Calu3 (cell line): Measurements from ENCODE around the gene ACCS. TPM values are rescaled to one million over a fixed set of nuclear protein-coding genes. Genes with fewer than 3 reads are reported as not detected.
A peak's percentile ranks its signal among the peaks of the same experiment; 100 is the strongest.

ENCODE experiments used
- BruUV-seq: library from RNA; stranded (reverse); fragments of 400-500 nt; replicated peaks from 2 replicates; lab custom pipeline; 2021; lab: Mats Ljungman, UMichigan
- CTCF ChIA-PET: fragments of 300-600 bp; sonication (Branson Sonifier 250); formaldehyde crosslinking; loops from one replicate; lab custom pipeline; 2022; ENCODE audit warnings: antibody characterized with exemption; lab: Charles Lee
- DNase-seq: peaks from one replicate; pipeline ENCODE4 v3.0.0; 2022
- H3K27ac Mint-ChIP-seq: one replicate; pipeline ENCODE4 v1.8.0; 2022; ENCODE audit warnings: mixed read lengths; ENCODE audit not compliant: unreplicated experiment
- H3K27me3 Mint-ChIP-seq: one replicate; pipeline ENCODE4 v1.8.0; 2022; ENCODE audit warnings: mixed read lengths; ENCODE audit not compliant: unreplicated experiment
- H3K36me3 Mint-ChIP-seq: one replicate; pipeline ENCODE4 v1.8.0; 2022; ENCODE audit warnings: mild to moderate bottlenecking, moderate library complexity, mixed read lengths; ENCODE audit not compliant: insufficient read depth, unreplicated experiment
- H3K4me1 Mint-ChIP-seq: one replicate; pipeline ENCODE4 v1.8.0; 2022; ENCODE audit warnings: mild to moderate bottlenecking, low read depth, mixed read lengths; ENCODE audit not compliant: unreplicated experiment
- H3K4me3 Mint-ChIP-seq: one replicate; pipeline ENCODE4 v1.8.0; 2022; ENCODE audit warnings: mild to moderate bottlenecking, low read depth, moderate library complexity, mixed read lengths; ENCODE audit not compliant: unreplicated experiment
- H3K9me3 Mint-ChIP-seq: one replicate; pipeline ENCODE4 v1.8.0; 2022; ENCODE audit warnings: low read depth, mixed read lengths; ENCODE audit not compliant: unreplicated experiment
- CTCF ChIP-seq: fragments of 200-600 bp; IDR thresholded peaks from one replicate; pipeline ENCODE4 v1.8.0; 2022; ENCODE audit warnings: antibody characterized with exemption; ENCODE audit not compliant: unreplicated experiment
- intact Hi-C: fragments of 100-400 bp; cut with micrococcal nuclease; formaldehyde crosslinking; loops from one replicate; pipeline ENCODE4 v1.10.0; 2022; ENCODE audit not compliant: unreplicated experiment
- total RNA-seq: library from RNA; stranded (reverse); gene quantifications from 2 replicates; pipeline ENCODE4 v1.2.3, GENCODE V29; 2022

Gene ACCS
- total RNA-seq, 1 experiment from 2014 or later, result 17.9 TPM

GRCh38 chr11:44104481-44105294, 38.6 kb downstream of the ACCS start:
- CTCF ChIA-PET, result interaction anchor here (0.5 to 2.2 kb wide), 2 partner anchors 9 to 1986 kb away, joined by 3 to 7 read pairs; partner anchors contain the start of gene EXT2
- DNase-seq, result no peak
- H3K27me3 Mint-ChIP-seq, result no peaks in the 10 kb centered on the region
- no peak for TF ChIP-seq CTCF
- no TSS peak for BruUV-seq
- H3K4me1 Mint-ChIP-seq, result no peaks in the 10 kb centered on the region
- no peak overlapping the region for H3K4me3 Mint-ChIP-seq
- no peaks in the 10 kb centered on the region for H3K9me3 Mint-ChIP-seq
- no peaks in the 10 kb centered on the region for H3K36me3 Mint-ChIP-seq
- H3K27ac Mint-ChIP-seq, result no peak overlapping the region
- intact Hi-C loops, result no loop called here

DNA sequence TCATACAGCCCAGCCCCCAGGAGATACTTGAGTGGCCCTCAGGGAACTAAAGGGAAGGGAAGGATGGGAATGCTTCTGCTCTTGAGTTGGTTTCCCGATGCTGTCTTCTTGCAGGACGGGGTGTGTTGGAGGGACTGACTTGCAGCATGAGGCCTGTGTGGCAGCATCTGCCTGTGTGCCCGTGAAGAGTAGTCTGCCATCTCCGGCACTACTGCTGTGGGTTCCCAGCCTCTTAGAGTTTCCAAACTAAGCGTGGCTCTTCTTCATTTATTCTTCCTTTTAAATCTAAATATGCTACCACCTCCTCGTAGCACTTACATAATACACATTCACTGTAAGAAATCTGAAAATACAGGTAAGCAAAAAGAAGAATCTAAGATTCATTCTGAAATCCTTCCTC, 42.2 kb downstream of the ACCS start:
- intact Hi-C loops, result no loop called here
- no peak for DNase-seq
- Mint-ChIP-seq H3K27ac (no peak overlapping the region), H3K36me3 (no peaks in the 10 kb centered on the region), H3K27me3 (no peaks in the 10 kb centered on the region), H3K4me3 (no peak overlapping the region), H3K9me3 (no peaks in the 10 kb centered on the region), H3K4me1 (peaks cover 6% of the 10 kb centered on the region)
- no TSS peak for BruUV-seq
- CTCF ChIA-PET, result no interaction called here
- no peak for TF ChIP-seq CTCF

- CTCF ChIA-PET, result interaction anchor here (1.2 kb wide), 1 partner anchor 16 kb away, joined by 4 read pairs; no protein-coding TSS in a partner anchor
- peak; percentile 65 for DNase-seq
- BruUV-seq, result no TSS peak
- TF ChIP-seq CTCF, result peak; percentile 68
- Mint-ChIP-seq H3K27ac (no peak overlapping the region), H3K36me3 (no peaks in the 10 kb centered on the region), H3K9me3 (no peaks in the 10 kb centered on the region), H3K27me3 (no peaks in the 10 kb centered on the region), H3K4me3 (no peak overlapping the region), H3K4me1 (peaks cover 6% of the 10 kb centered on the region)
- intact Hi-C loops, result no loop called here
Measured at GRCh38 chr11:44110231-44110679, 44.2 kb downstream of the ACCS start.

- Mint-ChIP-seq H3K9me3 (no peaks in the 10 kb centered on the region), H3K4me1 (peaks cover 6% of the 10 kb centered on the region), H3K27ac (no peak overlapping the region), H3K36me3 (peaks cover 5% of the 10 kb centered on the region), H3K27me3 (no peaks in the 10 kb centered on the region), H3K4me3 (no peak overlapping the region)
- DNase-seq, result no peak
- TF ChIP-seq CTCF, result no peak
- intact Hi-C loops, result no loop called here
- no TSS peak for BruUV-seq
- CTCF ChIA-PET, result no interaction called here
Measured at GRCh38 chr11:44112091-44112821, 46.2 kb downstream of the ACCS start.
